Measurements from ENCODE around the gene MAD2L2.
A peak's percentile ranks its signal among the peaks of the same experiment; 100 is the strongest.

Gene MAD2L2

DNA sequence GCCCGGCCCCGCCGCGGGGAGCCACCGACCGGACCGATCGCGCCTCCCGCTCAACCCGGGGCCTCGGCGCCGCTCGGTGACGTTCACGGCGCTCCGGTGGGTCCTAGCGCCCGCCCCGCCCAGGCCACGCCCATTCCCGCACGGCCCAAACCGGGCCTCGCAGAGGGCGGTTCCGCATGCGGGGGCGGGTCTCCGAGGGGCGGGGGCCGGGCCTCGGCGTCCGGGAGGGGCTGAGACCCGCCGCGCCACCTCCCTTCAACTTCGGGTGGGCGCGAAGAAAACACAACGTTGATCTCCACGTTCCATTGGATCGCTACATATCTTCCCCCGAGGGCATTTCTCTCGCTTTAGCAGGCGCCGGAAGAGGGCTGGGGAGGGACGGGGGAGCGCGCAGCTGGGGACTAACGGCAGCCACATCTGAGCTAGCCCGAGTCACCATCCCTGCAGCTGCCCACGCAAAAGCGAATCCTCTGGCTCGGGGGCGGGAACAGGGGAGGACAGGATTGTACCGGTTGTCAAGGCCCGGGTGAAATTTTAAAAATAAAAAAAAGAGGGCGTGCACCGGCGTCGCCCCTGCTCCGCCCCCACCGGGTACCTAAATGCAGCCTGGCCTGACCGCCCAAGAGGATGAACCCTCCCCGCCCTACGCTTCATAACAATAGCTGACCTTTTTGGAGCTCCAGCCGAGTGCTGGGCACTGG, at the start of gene MAD2L2:
Gene MAD2L2 (minus strand): TSS at position 78 of the 701 bp plus-strand sequence. CDS start 547 bp downstream, outside the sequence.
- DNase-seq, result peak; percentile 90

DNA sequence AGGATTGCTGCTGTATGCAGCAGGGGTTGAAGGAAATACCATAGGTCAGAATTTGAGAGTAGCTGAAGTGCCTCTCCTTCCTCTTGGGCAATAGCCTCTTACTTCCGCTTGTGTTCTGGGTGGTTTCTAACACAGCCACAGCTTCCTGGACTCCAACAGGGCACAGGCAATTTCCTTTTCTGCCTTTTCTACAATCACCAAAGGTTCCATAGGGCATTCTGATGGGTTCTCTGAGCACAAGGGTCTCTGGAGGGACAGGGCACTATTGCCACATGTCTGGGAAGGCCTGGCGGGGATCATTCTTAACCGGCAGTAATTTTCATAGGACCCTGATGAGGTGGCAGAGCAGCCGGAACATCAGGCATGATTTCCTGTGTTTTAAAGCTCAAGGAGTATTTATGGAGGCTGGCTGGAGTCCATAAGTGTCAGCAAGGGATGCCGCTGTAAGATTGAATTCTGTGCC, 49.5 kb upstream of the MAD2L2 start:
- no peak for DNase-seq

DNA sequence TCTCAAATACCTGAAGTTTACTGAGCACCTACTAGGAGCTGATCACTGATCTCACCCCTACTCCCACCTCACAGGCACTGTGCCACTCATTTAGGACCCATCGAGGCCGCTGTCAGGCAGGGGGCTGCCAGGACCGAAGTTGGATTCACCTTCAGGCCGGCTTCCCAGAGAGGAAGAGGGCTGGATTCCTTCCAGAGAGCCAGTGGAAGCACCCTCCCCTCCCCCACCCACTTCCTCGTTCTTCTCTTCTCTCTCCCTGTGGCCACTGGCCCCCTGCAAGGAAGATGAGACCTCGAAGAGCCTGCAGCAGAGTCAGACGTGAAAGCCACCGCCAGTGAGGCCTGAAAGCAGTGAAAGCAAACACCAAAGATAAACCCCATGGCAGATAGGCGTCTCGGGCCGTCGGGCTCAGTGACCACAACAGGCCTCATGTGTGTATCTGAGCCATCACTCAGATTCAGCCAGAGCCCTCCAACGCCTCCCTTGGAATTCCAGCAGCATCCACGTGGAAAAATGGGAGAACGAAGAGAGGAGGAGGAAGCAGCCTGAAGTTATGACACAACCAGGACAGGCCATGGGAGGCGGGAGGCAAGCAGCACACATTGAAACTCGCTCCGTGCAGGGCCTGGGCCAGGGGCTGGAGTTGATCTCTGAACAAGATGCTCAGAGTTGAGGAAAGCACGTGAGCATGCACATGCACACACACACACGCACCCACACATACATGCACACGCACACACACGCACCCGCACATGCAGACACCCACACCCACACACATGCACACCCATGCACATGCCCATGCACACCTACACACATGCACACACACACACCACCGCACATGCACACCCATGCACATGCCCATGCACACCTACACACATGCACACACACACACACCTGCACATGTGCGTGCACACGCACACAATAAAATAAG, 48.8 kb upstream of the MAD2L2 start:
- no peak for DNase-seq

DNA sequence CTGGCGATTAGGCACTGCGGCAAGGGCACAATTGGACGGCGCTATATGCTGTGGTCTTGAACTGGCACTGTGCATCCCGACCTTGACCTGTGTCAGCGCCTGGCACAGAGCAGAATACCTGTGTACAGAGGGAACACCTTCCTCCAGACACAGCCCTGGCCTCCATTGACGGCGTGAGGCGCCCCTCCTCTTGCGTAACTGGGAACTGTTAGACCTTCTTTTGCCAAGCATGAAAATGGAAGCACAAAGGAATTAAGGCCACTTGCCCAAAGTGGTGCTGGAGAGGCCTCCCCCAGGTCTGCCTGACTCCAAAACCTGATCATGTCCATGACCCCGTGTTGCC, 48.2 kb upstream of the MAD2L2 start:
- DNase-seq, result no peak

DNA sequence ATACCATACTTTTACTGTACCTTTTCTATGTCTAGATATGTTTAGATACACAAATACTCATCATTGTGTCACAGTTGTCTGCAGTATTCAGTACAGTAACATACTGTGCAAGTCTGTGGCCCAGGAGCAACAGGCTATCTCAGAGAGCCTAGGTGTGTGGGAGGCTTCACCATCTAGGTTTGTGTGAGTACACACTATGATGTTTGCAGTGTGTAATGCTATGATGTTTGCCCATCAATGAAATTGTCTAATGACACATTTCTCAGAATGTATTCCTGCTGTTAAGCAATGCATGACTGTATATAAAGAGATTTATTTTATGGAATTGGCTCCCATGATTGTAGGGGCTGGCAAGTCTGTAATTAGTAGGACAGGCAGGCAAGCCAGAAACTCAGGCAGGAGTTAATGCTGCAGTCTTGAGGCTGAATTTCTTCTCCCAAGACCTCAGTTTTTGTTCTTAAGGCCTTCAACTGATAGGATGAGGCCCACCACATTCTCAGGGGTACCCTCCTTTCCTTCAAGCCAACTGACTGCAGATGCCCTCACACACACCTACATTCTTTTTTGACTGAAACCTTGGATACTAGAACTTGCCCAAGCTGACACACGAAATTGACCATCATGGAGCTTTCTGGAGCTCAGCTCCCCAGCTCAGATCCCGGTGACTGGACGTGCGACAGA, 47.3 kb upstream of the MAD2L2 start:
- DNase-seq, result no peak

DNA sequence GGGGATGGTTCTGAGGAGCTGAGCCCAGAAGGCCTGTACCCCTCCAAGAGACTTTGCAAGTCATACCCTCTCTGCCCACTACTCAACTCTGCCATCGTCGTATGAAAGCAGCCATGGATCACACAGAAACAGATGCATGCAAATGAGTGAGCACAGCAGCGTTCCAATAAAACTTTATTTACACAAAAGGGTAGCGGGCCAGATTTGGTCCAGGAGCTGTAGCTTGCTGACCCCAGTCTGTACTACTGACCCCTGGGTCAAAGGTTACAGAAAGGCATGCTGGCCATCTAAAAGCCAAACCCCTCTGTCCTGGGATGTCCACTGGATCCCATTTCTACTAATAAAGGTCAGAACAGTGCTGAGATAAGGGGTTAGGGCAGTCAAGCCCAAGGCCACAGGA, 46.2 kb upstream of the MAD2L2 start:
- no peak for DNase-seq

DNA sequence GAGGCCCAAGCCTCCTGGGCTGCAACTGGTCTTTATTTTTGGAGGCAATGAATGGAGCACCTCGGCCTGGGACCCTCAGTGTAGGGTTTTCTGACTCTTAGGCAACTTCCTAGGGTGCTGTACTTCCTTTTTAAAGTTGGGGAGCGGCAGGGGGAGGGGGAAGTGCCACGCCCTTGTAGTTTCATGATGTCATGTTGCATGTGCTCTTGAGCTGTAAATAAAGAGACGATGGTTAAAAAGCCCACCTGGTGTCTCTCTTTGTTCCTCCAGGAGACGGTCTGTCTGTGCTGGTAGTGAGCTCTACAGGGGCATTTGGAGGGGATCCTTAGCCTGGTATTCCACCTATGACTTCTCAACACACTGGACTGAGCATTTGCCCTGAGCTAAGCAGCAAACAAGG, 44.7 kb upstream of the MAD2L2 start:
- no peak for DNase-seq

DNA sequence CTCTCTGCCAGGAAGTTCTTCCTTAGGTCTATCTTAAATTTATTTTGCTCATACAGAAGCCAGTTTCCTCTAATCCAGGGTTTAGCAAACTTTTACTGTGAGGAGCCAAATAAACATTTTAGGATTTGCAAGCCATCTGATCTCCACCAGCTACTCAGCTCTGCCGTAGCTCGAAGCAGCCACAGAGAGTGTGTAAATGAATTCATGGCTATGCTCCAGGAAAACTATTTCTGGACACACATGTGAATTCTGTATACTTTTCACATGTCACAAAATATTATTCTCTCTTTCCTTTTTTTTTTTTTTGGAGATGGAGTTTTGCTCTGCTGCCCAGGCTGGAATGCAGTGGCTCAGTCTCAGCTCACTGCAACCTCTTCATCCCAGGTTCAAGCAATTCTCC, 41.6 kb upstream of the MAD2L2 start:
- DNase-seq, result no peak

DNA sequence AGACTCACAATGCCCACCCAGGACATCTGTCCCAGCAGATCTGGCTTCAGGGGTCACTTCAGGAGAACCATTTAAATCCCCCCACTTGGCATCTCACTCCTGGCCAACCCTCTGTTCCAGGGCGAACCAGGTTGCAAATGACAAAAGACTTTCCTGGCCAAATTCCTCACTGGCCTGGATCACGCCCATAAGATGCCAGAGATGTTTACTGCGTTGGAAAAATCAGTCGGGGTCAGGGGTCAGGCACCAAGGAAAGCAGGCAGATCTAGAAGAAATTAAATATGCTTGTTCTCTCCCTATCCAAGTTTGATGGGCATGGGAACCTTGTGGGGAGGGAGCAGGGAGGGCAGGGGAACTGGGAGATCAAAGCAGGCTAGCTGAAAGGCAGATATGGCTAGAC, 40.4 kb upstream of the MAD2L2 start:
- no peak for DNase-seq

DNA sequence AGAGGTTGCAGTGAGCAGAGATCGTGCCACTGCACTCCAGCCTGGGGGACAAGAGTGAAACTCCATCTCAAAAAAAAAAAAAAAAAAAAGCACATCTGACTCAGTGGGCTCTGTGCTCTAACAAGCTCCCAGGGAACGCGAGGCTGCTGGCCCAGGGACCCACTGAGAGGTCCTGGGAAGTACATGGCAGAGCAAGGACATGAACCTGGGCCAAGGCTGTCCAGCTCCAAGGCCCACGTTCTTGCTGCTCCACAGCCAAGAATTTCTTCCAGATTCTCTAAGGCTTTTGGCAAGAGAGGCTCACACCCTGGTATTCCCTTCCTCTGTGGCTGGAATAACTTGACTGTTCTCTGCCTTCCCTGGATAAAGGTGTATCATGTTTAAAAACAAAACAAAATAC, 39.6 kb upstream of the MAD2L2 start:
- no peak for DNase-seq

DNA sequence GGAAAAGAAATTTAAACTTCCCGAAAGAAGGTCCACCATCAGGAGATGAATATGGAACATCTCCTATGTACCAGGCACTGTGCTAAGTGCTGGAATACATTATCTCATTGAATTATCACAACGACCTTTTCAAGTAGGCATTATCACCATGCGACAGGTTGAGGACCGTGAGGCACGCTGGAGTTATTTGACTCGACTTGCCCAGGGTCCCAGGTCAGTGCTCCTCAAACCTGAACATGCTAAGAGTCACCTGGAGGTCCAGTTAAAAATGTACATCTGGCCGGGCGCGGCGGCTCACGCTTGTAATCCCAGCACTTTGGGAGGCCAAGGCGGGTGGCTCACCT, 39.1 kb upstream of the MAD2L2 start:
- DNase-seq, result no peak

DNA sequence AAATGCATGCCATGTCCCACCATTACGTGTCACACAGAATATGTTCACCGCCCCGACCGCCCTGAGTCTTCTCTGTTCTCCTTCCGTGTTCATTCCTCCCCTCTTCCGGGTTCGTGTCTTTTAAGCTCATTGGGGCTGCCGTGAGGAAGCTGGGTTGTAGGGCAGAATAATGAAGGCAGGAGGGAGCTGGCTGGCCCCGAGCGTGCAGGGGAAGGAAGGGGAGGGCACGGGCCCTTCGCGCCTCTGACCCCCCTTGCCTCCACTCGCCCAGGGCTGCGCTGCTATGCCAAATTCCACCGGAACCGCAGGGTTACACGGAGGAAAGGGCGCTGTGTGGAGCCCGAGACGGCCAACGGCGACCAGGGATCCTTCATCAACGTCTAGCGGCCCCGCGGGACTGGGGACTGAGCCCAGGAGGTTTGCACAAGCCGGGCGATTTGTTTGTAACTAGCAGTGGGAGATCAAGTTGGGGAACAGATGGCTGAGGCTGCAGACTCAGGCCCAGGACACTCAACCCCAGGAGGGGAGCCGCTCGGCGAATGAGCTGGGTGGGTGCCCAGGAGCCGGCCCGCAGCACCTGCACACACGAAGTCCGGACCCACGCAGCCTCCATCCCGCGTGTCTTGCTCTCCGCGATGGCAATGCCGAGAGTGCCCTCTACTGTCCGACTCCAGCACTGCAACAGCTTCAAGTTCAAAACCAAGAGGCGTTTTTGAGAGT, 38.5 kb upstream of the MAD2L2 start:
- DNase-seq, result peak; percentile 59

DNA sequence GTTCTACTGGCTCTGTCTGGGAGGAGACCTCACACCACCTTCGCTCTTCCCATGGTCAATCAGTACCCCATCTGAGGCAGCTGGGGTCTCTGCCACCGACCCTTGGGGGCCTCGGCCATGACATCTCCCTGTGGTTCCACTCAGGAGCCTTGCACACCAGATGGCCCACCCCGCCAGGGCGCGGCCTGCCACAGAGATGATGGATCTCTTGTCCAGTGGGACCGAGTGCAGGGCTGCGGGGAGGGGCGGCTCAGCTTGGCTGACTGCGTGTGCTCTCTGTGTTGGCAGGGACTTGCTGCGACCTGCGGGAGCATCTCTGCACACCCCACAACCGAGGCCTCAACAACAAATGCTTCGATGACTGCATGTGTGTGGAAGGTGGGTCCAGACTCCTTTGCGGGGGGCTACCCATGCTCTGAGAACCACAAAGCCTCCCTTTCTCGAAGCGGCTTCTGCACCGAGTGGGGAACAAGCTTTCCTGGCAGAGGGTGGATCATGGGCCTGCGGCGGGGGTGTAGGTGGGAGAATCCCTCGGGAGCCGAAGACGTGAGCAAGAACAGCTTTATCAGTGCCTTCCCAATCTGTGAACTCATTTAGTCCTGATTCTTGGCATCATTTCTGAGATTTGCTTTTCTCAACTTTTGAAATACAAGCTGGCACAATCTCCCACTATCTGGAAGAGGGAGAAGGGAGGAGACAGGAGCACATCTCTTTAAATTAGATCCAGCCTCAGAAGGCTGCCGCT, 34.1 kb upstream of the MAD2L2 start:
- DNase-seq, result no peak

DNA sequence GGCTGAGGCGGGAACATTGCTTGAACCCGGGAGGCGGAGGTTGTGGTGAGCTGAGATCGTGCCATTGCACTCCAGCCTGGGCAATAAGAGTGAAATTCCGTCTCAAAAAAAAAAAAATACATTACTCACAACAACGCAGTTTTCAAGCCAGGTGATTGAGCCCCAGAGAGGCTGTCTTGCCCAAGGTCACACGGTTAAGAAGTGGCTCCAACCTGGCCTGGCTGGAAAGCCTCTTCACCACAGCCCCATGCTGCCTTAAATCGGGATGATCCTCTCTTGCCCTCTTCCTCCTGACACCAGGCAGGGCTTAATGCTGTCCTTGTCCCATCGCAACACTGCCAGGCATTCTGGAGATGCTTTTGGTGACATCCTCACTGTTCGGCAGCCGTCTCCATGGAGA, 32.1 kb upstream of the MAD2L2 start:
- no peak for DNase-seq

DNA sequence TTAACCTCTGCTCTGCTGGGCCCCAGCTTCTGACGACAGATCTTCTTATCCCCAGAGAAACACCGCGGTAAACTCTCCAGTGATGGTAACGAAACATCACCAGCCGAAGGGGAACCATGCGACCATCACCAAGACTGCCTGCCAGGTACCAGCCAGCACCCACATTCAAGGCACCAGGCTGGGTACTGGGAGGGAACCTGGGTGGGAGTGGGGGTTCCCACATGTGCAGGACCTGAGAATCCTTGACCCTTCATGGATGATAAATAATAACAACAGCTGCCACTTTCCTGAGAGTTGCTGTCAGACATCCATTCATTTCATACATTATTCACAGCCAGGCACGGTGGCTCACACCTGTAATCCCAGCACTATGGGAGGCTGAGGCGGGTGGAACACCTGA, 31.3 kb upstream of the MAD2L2 start:
- no peak for DNase-seq

DNA sequence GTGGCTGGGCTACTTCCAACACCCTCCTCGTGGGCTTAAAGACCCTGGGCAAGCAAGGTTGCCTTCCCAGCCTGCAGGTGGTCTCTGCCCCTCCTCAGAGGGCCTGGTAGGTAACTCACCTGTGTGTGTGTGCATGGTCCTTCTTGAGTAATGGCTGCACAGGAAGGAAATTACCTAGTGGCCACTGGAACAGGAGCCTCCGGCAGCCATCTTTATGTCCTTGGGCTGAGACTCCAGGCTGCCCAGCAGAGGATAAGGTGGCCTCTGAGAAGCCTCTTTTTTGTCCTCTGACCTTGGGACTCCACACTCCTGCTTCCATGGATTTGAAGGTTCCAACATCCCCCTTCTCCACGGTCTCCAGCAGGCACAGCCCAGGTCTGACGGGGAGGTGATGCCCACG, 30.5 kb upstream of the MAD2L2 start:
- no peak for DNase-seq

DNA sequence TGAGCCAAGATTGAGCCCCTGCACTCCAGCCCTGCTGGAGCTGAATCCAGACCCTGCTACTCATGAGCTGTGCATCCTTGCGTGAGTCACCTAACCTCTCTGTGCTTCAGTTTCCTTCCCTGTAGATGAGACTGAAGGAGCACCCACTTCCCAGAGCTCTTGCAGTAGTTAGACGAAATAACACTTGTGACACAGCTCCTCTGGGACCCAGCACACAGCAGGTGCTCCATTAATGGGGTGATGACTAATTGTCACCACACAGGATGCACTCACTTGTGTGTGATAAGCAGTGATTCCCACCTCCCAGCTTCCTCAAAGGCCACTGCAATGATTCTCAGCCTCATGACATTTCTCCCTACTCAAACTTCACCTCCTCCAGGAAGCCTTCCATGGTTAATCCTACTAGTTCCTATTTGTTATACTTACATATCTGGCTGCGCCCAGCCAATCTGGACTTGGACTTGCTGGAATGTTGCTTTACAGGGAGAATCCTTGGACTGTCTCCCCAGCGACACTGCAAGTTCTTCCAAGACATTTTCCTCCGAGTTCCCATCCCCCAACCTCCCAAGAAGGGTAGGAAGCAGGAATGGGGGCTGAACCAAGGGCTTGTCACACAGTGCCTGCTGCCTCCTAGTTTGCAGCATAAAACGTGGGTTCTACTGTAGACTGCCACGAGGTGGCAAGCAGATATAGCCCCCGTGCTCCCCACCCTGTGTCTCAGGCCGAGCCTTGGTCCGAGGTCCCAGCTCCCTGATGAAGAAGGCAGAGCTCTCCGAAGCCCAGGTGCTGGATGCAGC, 27.8 kb upstream of the MAD2L2 start:
- no peak for DNase-seq

DNA sequence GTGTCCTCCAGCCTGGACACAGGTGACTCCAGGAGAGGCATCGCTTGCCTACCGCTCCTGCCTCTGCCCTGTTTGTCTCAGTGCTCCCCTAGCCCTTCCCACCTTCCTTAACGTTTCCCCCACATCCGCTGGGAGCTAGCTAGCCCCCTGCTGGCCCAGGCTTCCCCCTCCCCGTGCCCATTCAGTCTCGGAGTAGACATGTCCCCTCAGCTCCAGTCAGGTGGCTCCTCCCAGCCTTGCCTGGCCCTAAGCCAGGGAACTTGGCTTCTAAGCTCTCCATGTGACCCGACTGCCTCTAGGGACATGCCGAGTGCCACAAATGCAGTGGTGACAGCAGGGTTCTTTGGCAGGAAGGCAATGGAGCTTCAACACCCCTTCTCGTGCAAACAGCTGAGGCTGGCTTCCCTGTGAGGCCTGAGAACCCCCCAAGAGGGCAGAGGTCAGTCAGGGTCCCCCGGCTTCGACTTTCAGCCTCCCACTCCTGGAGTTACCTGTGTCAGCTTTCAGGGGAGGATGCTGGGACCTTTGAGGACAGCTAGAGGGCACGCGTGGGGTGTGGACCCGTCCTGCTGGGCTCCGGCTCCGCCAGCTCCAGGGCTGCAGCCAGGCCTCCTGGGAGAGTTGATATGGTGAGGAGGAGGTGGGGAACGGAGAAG, 26.8 kb upstream of the MAD2L2 start:
- DNase-seq, result no peak

DNA sequence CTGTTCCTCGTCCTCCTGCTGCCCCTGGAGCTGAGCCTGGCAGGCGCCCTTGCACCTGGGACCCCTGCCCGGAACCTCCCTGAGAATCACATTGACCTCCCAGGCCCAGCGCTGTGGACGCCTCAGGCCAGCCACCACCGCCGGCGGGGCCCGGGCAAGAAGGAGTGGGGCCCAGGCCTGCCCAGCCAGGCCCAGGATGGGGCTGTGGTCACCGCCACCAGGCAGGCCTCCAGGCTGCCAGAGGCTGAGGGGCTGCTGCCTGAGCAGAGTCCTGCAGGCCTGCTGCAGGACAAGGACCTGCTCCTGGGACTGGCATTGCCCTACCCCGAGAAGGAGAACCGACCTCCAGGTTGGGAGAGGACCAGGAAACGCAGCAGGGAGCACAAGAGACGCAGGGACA, 25.3 kb upstream of the MAD2L2 start:
- no peak for DNase-seq

DNA sequence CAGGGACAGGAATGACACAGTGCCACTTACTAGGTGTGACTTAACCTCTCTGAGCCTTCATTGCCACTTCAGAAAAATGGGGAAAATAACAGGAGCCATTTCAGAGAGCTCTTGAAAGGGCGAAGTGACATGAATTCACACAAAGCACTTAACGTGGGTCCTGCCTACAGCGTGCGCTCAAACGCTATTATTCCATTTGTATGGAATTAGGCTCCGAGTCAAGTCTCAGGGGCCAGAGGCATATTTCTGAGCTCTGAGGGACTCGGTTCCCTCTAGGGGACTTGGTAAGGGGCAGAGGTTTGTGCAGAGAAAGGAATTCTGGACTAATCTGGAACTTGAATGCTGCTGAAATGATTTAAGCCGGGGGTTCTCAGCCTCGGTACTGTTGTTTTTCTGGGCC, 24.6 kb upstream of the MAD2L2 start:
- DNase-seq, result no peak

Measured in left hindlimb (tissue), 1 donor.